PC-9 (cell line): ENCODE data around the gene SLC6A20.

Source experiments
- EZH2 ChIP-seq: fragments of 200-600 bp; sonication (generic); IDR thresholded peaks from 2 replicates; pipeline ENCODE4 v1.8.0; 2017; ENCODE audit warnings: antibody characterized with exemption, low read depth
- TF ChIP-seq, protein P1 (sequence below): fragments of 200-600 bp; sonication (generic); conservative IDR thresholded peaks from 2 replicates; pipeline ENCODE4 v1.6.1; 2017; ENCODE audit warnings: mixed run types, antibody characterized with exemption, mild to moderate bottlenecking, moderate library complexity

DNA sequence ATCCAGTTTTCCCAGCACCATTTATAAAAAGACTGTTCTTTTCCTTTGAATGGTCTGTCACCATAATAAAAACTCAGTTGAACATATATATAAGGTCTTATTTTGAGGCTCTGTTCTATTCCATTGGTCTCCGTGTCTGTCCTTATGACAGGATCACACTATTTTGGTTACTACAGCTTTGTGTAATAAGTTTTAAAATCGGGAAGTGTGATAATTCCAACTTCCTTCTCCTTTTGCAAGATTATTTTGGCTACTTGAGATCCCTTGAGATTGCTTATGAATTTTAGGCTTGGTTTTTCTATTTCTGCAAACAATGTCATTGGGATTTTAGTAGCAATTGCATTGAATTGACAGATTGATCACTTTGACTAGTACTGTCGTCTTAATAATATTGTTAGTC is 71.4 kb downstream of the SLC6A20 start:
- TF ChIP-seq, protein P1, sequence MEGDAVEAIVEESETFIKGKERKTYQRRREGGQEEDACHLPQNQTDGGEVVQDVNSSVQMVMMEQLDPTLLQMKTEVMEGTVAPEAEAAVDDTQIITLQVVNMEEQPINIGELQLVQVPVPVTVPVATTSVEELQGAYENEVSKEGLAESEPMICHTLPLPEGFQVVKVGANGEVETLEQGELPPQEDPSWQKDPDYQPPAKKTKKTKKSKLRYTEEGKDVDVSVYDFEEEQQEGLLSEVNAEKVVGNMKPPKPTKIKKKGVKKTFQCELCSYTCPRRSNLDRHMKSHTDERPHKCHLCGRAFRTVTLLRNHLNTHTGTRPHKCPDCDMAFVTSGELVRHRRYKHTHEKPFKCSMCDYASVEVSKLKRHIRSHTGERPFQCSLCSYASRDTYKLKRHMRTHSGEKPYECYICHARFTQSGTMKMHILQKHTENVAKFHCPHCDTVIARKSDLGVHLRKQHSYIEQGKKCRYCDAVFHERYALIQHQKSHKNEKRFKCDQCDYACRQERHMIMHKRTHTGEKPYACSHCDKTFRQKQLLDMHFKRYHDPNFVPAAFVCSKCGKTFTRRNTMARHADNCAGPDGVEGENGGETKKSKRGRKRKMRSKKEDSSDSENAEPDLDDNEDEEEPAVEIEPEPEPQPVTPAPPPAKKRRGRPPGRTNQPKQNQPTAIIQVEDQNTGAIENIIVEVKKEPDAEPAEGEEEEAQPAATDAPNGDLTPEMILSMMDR, result no peak
- TF ChIP-seq EZH2, result no peak
